HepG2 (cell line): ENCODE results near the gene MFRP. TPM values are rescaled to one million over a fixed set of nuclear protein-coding genes. Genes with fewer than 3 reads are reported as not detected.
A peak's percentile ranks its signal among the peaks of the same experiment; 100 is the strongest.

ENCODE experiments used
- ELF3 ChIP-seq: IDR thresholded peaks from 2 replicates; pipeline ENCODE4 v1.6.1; 2016; ENCODE audit warnings: missing genetic modification reagents, missing compliant biosample characterization
- GZF1 ChIP-seq: sonication (generic); formaldehyde crosslinking; IDR thresholded peaks from 2 replicates; pipeline ENCODE4 v1.5.1; 2020; ENCODE audit warnings: mild to moderate bottlenecking, missing genetic modification reagents
- KLF6 ChIP-seq: IDR thresholded peaks from 2 replicates; pipeline ENCODE4 v1.8.0; 2016; ENCODE audit warnings: missing biosample characterization, missing genetic modification reagents
- SYNCRIP ChIP-seq: fragments of 200-400 bp; formaldehyde crosslinking; IDR thresholded peaks from 2 replicates; pipeline ENCODE4 v1.6.1; 2018; ENCODE audit warnings: mild to moderate bottlenecking, low read depth, low read length; ENCODE audit not compliant: insufficient read depth
- ZBTB40 ChIP-seq, 2 experiments: fragments of 450-650 bp in 1 of 2; sonication (generic) in 1 of 2; formaldehyde crosslinking in 1 of 2; IDR thresholded peaks; 2 replicates each; pipeline versions ENCODE4 v1.6.1 to v1.8.0; 2016 to 2022; ENCODE audit warnings: antibody characterized with exemption in 1 of 2, mild to moderate bottlenecking in 1 of 2, missing genetic modification reagents in 1 of 2
- ZNF275 ChIP-seq: sonication (generic); formaldehyde crosslinking; IDR thresholded peaks from 2 replicates; pipeline ENCODE4 v1.8.0; 2022; ENCODE audit warnings: missing genetic modification reagents, mild to moderate bottlenecking, inconsistent platforms, borderline replicate concordance
- ZSCAN21 ChIP-seq: sonication (generic); formaldehyde crosslinking; IDR thresholded peaks from 2 replicates; pipeline ENCODE4 v1.8.0; 2022; ENCODE audit warnings: mild to moderate bottlenecking, missing genetic modification reagents, moderate library complexity, borderline replicate concordance
- ZSCAN25 ChIP-seq: sonication (generic); formaldehyde crosslinking; IDR thresholded peaks from 2 replicates; pipeline ENCODE4 v1.8.0; 2022; ENCODE audit warnings: mild to moderate bottlenecking, missing genetic modification reagents
- polyA plus RNA-seq, 8 experiments: library from polyadenylated mRNA; depleted of rRNA in 3 of 8; stranded (reverse) in 7 of 8; unstranded in 1 of 8; fragments of >200 nt; fragmentation: Illumina TruSeq in 4 of 8; extraction: Trizol in 4 of 8; gene quantifications; 2 replicates each; pipeline versions ENCODE4 v1.2.1 to v1.2.3, GENCODE V29; 2011 to 2016; ENCODE audit warnings: low read depth in 4 of 8, missing spikeins in 1 of 8, mixed read lengths in 1 of 8; ENCODE audit not compliant: insufficient read depth in 1 of 8
- total RNA-seq, 5 experiments: library from RNA; depleted of rRNA; stranded (reverse); fragments of >200 nt; fragmentation: Illumina TruSeq; extraction: Trizol; gene quantifications; 2 replicates each; pipeline ENCODE4 v1.2.3, GENCODE V29; 2016; ENCODE audit warnings: low read depth in 1 of 5
- TF ChIP-seq, protein P1 (sequence below): sonication (generic); formaldehyde crosslinking; IDR thresholded peaks from 2 replicates; pipeline ENCODE4 v1.4.0; 2020; ENCODE audit warnings: missing genetic modification reagents, borderline replicate concordance
- TF ChIP-seq, protein P2 (sequence below): sonication (generic); formaldehyde crosslinking; IDR thresholded peaks from 2 replicates; pipeline ENCODE4 v1.4.0; 2020; ENCODE audit warnings: mild to moderate bottlenecking, missing genetic modification reagents
- TF ChIP-seq, protein P3 (sequence below), 2 experiments: sonication (generic) in 1 of 2; formaldehyde crosslinking in 1 of 2; IDR thresholded peaks; 2 replicates each; pipeline versions ENCODE4 v1.4.0 to v1.6.1; 2018 to 2020; ENCODE audit warnings: missing genetic modification reagents in 2 of 2, borderline replicate concordance in 1 of 2, low read depth in 1 of 2, mild to moderate bottlenecking in 1 of 2, missing biosample characterization in 1 of 2

The MFRP gene
- total and polyA plus RNA-seq, 2 of the 13 experiments (the other 11 are each of a cell fraction or from before 2014, with no cell fraction given), result not detected

GRCh38 chr11:119381181-119381988, 34.9 kb upstream of the MFRP start, which contains the start of gene USP2 (continued):
- TF ChIP-seq ZBTB40 (IDR thresholded peaks at IDR 0.05) (no peak), ZBTB40 (CRISPR knock-in tag; IDR thresholded peaks at IDR 0.05) (peak; percentile 15; the same call in 1 of the 2 replicates), ZSCAN25 (peak; percentile 19; the same call in 1 of the 2 replicates), GZF1 (CRISPR knock-in tag) (peak; percentile 70; the same call in 1 of the 2 replicates), KLF6 (no peak; the same call in 1 of the 2 replicates), ZSCAN21 (CRISPR knock-in tag) (no peak; the same call in 1 of the 2 replicates), SYNCRIP (no peak), ELF3 (CRISPR knock-in tag) (peak; percentile 77), ZNF275 (CRISPR knock-in tag) (no peak)
- TF ChIP-seq, protein P1, sequence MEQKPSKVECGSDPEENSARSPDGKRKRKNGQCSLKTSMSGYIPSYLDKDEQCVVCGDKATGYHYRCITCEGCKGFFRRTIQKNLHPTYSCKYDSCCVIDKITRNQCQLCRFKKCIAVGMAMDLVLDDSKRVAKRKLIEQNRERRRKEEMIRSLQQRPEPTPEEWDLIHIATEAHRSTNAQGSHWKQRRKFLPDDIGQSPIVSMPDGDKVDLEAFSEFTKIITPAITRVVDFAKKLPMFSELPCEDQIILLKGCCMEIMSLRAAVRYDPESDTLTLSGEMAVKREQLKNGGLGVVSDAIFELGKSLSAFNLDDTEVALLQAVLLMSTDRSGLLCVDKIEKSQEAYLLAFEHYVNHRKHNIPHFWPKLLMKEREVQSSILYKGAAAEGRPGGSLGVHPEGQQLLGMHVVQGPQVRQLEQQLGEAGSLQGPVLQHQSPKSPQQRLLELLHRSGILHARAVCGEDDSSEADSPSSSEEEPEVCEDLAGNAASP (CRISPR knock-in tag), result no peak; the same call in 1 of the 2 replicates
- TF ChIP-seq, protein P2, sequence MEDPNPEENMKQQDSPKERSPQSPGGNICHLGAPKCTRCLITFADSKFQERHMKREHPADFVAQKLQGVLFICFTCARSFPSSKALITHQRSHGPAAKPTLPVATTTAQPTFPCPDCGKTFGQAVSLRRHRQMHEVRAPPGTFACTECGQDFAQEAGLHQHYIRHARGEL (CRISPR knock-in tag), result no peak
- TF ChIP-seq, protein P3, sequence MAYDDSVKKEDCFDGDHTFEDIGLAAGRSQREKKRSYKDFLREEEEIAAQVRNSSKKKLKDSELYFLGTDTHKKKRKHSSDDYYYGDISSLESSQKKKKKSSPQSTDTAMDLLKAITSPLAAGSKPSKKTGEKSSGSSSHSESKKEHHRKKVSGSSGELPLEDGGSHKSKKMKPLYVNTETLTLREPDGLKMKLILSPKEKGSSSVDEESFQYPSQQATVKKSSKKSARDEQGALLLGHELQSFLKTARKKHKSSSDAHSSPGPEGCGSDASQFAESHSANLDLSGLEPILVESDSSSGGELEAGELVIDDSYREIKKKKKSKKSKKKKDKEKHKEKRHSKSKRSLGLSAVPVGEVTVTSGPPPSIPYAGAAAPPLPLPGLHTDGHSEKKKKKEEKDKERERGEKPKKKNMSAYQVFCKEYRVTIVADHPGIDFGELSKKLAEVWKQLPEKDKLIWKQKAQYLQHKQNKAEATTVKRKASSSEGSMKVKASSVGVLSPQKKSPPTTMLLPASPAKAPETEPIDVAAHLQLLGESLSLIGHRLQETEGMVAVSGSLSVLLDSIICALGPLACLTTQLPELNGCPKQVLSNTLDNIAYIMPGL (CRISPR knock-in tag; IDR thresholded peaks at IDR 0.05; ENCODE audit: borderline replicate concordance in 1 of 2, low read depth in 1 of 2), result peak; percentile 90 to 93
